ENCODE data around the gene ATP8A2.

GRCh38 chr13:25807562-25807961, 435.8 kb downstream of the ATP8A2 start:
- TF ChIP-seq CTCF (conservative IDR thresholded peaks at IDR 0.05) (no peak), EZH2 (IDR thresholded peaks at IDR 0.05; ENCODE audit: low read depth) (no peak)
